Neural cell (in vitro differentiated cells): ENCODE results near the gene HPCAL4. TPM values are rescaled to one million over a fixed set of nuclear protein-coding genes. Genes with fewer than 3 reads are reported as not detected.

Experiments
- H2AFZ ChIP-seq: fragments of 200-600, 300-800 bp; sonication (generic), shearing (Covaris generic); 2 replicates; pipeline ENCODE4 v1.6.0; 2014; ENCODE audit warnings: low read depth, mild to moderate bottlenecking, antibody characterized with exemption, low read length, moderate library complexity
- H3F3A ChIP-seq: fragments of 200-600 bp; shearing (Covaris generic); 2 replicates; pipeline ENCODE4 v1.6.1; 2016; ENCODE audit warnings: mild to moderate bottlenecking, moderate library complexity, mixed read lengths, antibody characterized with exemption, low read length; ENCODE audit not compliant: insufficient read depth, poor library complexity, severe bottlenecking
- H3K27ac ChIP-seq: fragments of 200-600, 300-800 bp; sonication (generic), shearing (Covaris generic); 2 replicates; pipeline ENCODE4 v1.5.1; 2014; ENCODE audit warnings: mild to moderate bottlenecking, low read length, moderate library complexity
- H3K27me3 ChIP-seq: fragments of 300-800, 200-600 bp; sonication (generic), shearing (Covaris generic); 2 replicates; pipeline ENCODE4 v1.6.0; 2014; ENCODE audit warnings: mild to moderate bottlenecking, low read depth, low read length, moderate library complexity; ENCODE audit not compliant: insufficient read depth
- H3K36me3 ChIP-seq: fragments of 300-800, 200-600 bp; sonication (generic), shearing (Covaris generic); 2 replicates; pipeline ENCODE4 v1.5.1; 2014; ENCODE audit warnings: mild to moderate bottlenecking, antibody characterized with exemption, low read length, moderate library complexity; ENCODE audit not compliant: insufficient read depth
- H3K4me2 ChIP-seq: fragments of 300-800, 200-600 bp; sonication (generic), shearing (Covaris generic); 2 replicates; pipeline ENCODE4 v1.6.0; 2014; ENCODE audit warnings: mild to moderate bottlenecking, low read length
- H3K4me3 ChIP-seq: fragments of 300-800, 200-600 bp; sonication (generic), shearing (Covaris generic); 2 replicates; pipeline ENCODE4 v1.5.1; 2014; ENCODE audit warnings: mild to moderate bottlenecking, low read length, moderate library complexity
- H3K79me2 ChIP-seq: fragments of 200-600 bp; shearing (Covaris generic); replicated peaks from 2 replicates; pipeline ENCODE4 v1.6.0; 2014; ENCODE audit warnings: mild to moderate bottlenecking, low read length, moderate library complexity; ENCODE audit not compliant: insufficient read depth
- H3K9ac ChIP-seq: fragments of 300-800, 200-600 bp; sonication (generic), shearing (Covaris generic); 2 replicates; pipeline ENCODE4 v1.6.1; 2016; ENCODE audit warnings: mild to moderate bottlenecking, low read length, mixed read lengths
- H3K9me2 ChIP-seq: fragments of 200-600 bp; shearing (Covaris generic); 2 replicates; pipeline ENCODE4 v1.6.1; 2016; ENCODE audit warnings: mild to moderate bottlenecking, low read length, mixed read lengths; ENCODE audit not compliant: insufficient read depth
- H3K9me3 ChIP-seq: fragments of 200-600, 300-800 bp; sonication (generic), shearing (Covaris generic); 2 replicates; pipeline ENCODE4 v1.6.1; 2016; ENCODE audit warnings: mild to moderate bottlenecking, mixed run types, low read length, moderate library complexity, mixed read lengths
- H4K20me1 ChIP-seq: fragments of 200-600 bp; shearing (Covaris generic); 2 replicates; pipeline ENCODE4 v1.6.1; 2016; ENCODE audit warnings: mild to moderate bottlenecking, mixed run types; ENCODE audit not compliant: insufficient read depth
- EP300 ChIP-seq: fragments of 450-650 bp; conservative IDR thresholded peaks from 2 replicates; pipeline ENCODE4 v1.6.1; 2014; ENCODE audit warnings: antibody characterized with exemption, mild to moderate bottlenecking, moderate library complexity; ENCODE audit not compliant: poor library complexity, severe bottlenecking
- EZH2 ChIP-seq: fragments of 200-600, 300-800 bp; shearing (Covaris generic), sonication (generic); IDR thresholded peaks from 2 replicates; pipeline ENCODE4 v1.6.1; 2014; ENCODE audit warnings: antibody characterized with exemption, low read length, borderline replicate concordance, mild to moderate bottlenecking; ENCODE audit not compliant: insufficient read depth, poor library complexity, severe bottlenecking
- MXI1 ChIP-seq: fragments of 450-650 bp; conservative IDR thresholded peaks from 2 replicates; pipeline ENCODE4 v1.6.1; 2014; ENCODE audit warnings: antibody characterized with exemption, mild to moderate bottlenecking; ENCODE audit not compliant: poor library complexity, severe bottlenecking
- POLR2AphosphoS5 ChIP-seq: IDR thresholded peaks from 2 replicates; pipeline ENCODE4 v1.6.1; 2012
- RAD21 ChIP-seq: fragments of 450-650 bp; conservative IDR thresholded peaks from 2 replicates; pipeline ENCODE4 v1.6.1; 2014; ENCODE audit warnings: antibody characterized with exemption, mild to moderate bottlenecking, moderate library complexity
- SMC3 ChIP-seq: fragments of 450-650 bp; conservative IDR thresholded peaks from 2 replicates; pipeline ENCODE4 v1.6.1; 2014; ENCODE audit warnings: antibody characterized with exemption, mild to moderate bottlenecking, moderate library complexity; ENCODE audit not compliant: poor library complexity
- TAF1 ChIP-seq: IDR thresholded peaks from 2 replicates; pipeline ENCODE4 v1.6.1; 2012; ENCODE audit warnings: low read depth
- polyA plus RNA-seq: library from polyadenylated mRNA; depleted of rRNA; stranded (reverse); fragments of >200 nt; gene quantifications from 2 replicates; pipeline ENCODE4 v1.2.3, GENCODE V29; 2014
- TF ChIP-seq, protein P1 (sequence below): IDR thresholded peaks from 2 replicates; pipeline ENCODE4 v1.6.1; 2012; ENCODE audit warnings: borderline replicate concordance
- TF ChIP-seq, protein P2 (sequence below): fragments of 450-650 bp; IDR thresholded peaks from 2 replicates; pipeline ENCODE4 v1.5.1; 2014; ENCODE audit warnings: antibody characterized with exemption, mild to moderate bottlenecking, moderate library complexity; ENCODE audit not compliant: poor library complexity, severe bottlenecking

The HPCAL4 gene
- polyA plus RNA-seq, 1 donor from 2014 or later = 53.2 TPM

DNA sequence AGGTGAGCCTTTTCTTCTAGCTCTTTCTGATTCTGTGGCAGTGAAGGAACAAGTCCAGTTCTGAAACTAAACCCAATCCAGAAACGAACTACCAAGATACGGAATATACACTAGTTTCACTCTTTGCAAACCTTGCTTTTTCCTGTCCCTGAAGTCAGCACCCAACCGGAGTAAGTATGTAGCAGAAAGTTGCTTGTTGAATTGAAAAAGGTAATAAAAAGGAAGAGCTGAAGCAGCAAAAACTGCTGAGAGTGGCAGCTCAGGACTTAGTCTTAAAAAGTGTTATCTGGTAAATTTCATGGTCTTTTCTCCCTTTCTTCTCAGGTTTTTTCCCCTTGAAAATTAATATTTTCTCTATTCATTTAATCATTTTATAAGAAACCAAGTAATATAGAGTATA is 9.9 kb downstream of the HPCAL4 start:
- Histone ChIP-seq H3F3A (no peaks in the 10 kb centered on the region), H3K36me3 (peaks cover 14% of the 10 kb centered on the region), H3K79me2 (no peaks in the 10 kb centered on the region), H3K9me3 (no peaks in the 10 kb centered on the region), H3K27ac (no peak overlapping the region), H3K4me2 (no peak overlapping the region), H3K9ac (no peak overlapping the region), H3K9me2 (no peaks in the 10 kb centered on the region), H2AFZ (no peak overlapping the region), H3K4me3 (peak overlapping the region; percentile 20), H3K27me3 (peaks cover 34% of the 10 kb centered on the region), H4K20me1 (no peaks in the 10 kb centered on the region)
- no peak for TF ChIP-seq RAD21
- no peak for TF ChIP-seq POLR2AphosphoS5
- TF ChIP-seq, protein P1, sequence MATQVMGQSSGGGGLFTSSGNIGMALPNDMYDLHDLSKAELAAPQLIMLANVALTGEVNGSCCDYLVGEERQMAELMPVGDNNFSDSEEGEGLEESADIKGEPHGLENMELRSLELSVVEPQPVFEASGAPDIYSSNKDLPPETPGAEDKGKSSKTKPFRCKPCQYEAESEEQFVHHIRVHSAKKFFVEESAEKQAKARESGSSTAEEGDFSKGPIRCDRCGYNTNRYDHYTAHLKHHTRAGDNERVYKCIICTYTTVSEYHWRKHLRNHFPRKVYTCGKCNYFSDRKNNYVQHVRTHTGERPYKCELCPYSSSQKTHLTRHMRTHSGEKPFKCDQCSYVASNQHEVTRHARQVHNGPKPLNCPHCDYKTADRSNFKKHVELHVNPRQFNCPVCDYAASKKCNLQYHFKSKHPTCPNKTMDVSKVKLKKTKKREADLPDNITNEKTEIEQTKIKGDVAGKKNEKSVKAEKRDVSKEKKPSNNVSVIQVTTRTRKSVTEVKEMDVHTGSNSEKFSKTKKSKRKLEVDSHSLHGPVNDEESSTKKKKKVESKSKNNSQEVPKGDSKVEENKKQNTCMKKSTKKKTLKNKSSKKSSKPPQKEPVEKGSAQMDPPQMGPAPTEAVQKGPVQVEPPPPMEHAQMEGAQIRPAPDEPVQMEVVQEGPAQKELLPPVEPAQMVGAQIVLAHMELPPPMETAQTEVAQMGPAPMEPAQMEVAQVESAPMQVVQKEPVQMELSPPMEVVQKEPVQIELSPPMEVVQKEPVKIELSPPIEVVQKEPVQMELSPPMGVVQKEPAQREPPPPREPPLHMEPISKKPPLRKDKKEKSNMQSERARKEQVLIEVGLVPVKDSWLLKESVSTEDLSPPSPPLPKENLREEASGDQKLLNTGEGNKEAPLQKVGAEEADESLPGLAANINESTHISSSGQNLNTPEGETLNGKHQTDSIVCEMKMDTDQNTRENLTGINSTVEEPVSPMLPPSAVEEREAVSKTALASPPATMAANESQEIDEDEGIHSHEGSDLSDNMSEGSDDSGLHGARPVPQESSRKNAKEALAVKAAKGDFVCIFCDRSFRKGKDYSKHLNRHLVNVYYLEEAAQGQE = no peak
- TF ChIP-seq EZH2 = no peak
- TF ChIP-seq, protein P2, sequence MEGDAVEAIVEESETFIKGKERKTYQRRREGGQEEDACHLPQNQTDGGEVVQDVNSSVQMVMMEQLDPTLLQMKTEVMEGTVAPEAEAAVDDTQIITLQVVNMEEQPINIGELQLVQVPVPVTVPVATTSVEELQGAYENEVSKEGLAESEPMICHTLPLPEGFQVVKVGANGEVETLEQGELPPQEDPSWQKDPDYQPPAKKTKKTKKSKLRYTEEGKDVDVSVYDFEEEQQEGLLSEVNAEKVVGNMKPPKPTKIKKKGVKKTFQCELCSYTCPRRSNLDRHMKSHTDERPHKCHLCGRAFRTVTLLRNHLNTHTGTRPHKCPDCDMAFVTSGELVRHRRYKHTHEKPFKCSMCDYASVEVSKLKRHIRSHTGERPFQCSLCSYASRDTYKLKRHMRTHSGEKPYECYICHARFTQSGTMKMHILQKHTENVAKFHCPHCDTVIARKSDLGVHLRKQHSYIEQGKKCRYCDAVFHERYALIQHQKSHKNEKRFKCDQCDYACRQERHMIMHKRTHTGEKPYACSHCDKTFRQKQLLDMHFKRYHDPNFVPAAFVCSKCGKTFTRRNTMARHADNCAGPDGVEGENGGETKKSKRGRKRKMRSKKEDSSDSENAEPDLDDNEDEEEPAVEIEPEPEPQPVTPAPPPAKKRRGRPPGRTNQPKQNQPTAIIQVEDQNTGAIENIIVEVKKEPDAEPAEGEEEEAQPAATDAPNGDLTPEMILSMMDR = no peak
- TF ChIP-seq MXI1 = no peak
- no peak for TF ChIP-seq SMC3
- TF ChIP-seq TAF1 = no peak
- no peak for TF ChIP-seq EP300

DNA sequence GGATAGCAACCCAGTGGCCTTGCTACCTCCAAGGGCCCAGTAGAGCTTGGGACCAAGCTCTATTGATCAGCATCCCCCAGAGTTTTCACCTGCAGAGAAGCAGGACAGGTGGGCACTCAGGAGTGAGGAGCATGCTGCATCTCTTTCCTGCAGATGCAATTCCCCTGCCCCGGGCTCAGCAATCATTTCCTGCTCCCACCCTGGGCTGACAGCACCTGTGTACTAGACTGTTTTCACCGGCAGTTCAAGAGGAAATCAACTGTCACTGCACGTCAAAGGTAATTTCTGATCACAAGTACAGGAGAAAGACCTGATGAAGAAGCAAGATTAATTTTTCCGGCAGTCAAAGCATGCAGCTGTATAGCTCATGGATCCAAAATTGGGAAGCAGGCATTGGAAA is 10.5 kb downstream of the HPCAL4 start:
- no peaks in the 10 kb centered on the region for H3F3A ChIP-seq
- H3K36me3 ChIP-seq = peaks cover 14% of the 10 kb centered on the region
- no peaks in the 10 kb centered on the region for H3K9me2 ChIP-seq
- TF ChIP-seq TAF1 (no peak), EZH2 (no peak), SMC3 (no peak), MXI1 (no peak), RAD21 (no peak), POLR2AphosphoS5 (no peak), EP300 (no peak)
- TF ChIP-seq, protein P2 = no peak
- TF ChIP-seq, protein P1 = no peak
- H3K4me2 ChIP-seq = no peak overlapping the region
- H3K27ac ChIP-seq = no peak overlapping the region
- H4K20me1 ChIP-seq = no peaks in the 10 kb centered on the region
- H3K9me3 ChIP-seq = no peaks in the 10 kb centered on the region
- peaks cover 34% of the 10 kb centered on the region for H3K27me3 ChIP-seq
- no peak overlapping the region for H2AFZ ChIP-seq
- H3K79me2 ChIP-seq = no peaks in the 10 kb centered on the region
- no peak overlapping the region for H3K9ac ChIP-seq
- peak overlapping the region; percentile 20 for H3K4me3 ChIP-seq
